Activated naive CD8-positive, alpha-beta T cell treated with anti-CD3 and anti-CD28 coated beads, Interleukin-2, amount 50 U/mL, for 24 hours (primary cell): ENCODE data around the gene TRPM6.
"Not testable (repeated sequence)": the region's sequence is repeated elsewhere in the genome, so short reads cannot be mapped to it uniquely, and the experiment has no call there.

Source experiments
- ATAC-seq: fragments of 150-1000 bp; cut with Tn5 transposase; one replicate; pipeline ENCODE4 v1.10.0; 2021
- DNase-seq: peaks from one replicate; pipeline ENCODE4 v3.0.0; 2021
- H3K27ac Mint-ChIP-seq: one replicate; pipeline ENCODE4 v1.8.0; 2021; ENCODE audit warnings: mild to moderate bottlenecking, mixed read lengths
- H3K27me3 Mint-ChIP-seq: one replicate; pipeline ENCODE4 v1.8.0; 2021; ENCODE audit warnings: mixed read lengths
- H3K36me3 Mint-ChIP-seq: one replicate; pipeline ENCODE4 v1.8.0; 2021; ENCODE audit warnings: low read depth, mixed read lengths
- H3K4me1 Mint-ChIP-seq: one replicate; pipeline ENCODE4 v1.8.0; 2021; ENCODE audit warnings: mixed read lengths
- H3K4me3 Mint-ChIP-seq: one replicate; pipeline ENCODE4 v1.8.0; 2021; ENCODE audit warnings: mild to moderate bottlenecking, moderate library complexity, mixed read lengths
- H3K9me3 Mint-ChIP-seq: one replicate; pipeline ENCODE4 v1.8.0; 2021; ENCODE audit warnings: mixed read lengths

TRPM6 gene

DNA sequence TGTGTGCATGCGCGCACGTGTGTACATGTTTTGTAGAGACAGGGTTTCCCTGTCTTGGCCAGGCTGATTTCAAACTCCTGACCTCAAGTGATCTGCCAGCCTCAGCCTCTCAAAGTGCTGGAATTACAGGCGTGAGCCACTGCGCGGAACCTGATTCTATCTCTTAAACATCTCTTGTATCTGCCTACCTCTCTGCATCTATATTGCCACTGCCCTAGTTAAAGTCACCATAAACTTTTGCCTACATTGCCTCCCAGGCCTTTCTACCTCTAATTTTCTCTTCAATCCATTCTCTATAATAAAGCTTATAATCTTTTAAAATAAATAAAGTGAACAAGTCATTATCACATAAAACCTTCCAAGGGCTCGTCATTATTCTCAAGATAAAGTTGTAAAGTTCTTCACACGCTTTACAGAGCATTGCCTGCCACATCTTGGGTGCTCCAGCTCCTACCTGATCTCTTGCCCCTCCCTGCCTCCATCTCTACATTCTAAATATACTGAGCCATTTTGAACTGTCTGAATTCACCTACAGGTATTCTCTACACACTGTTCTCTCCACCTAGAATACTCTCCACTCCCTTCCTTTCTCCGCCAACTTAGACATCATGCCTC, 15.0 kb downstream of the TRPM6 start:
- ATAC-seq (no peak), DNase-seq (no peak)
- H3K27me3 Mint-ChIP-seq: peaks cover 6% of the 10 kb centered on the region
- no peak overlapping the region for H3K4me3 Mint-ChIP-seq
- no peaks in the 10 kb centered on the region for H3K36me3 Mint-ChIP-seq
- no peak overlapping the region for H3K27ac Mint-ChIP-seq
- no peaks in the 10 kb centered on the region for H3K9me3 Mint-ChIP-seq
- H3K4me1 Mint-ChIP-seq: no peaks in the 10 kb centered on the region

DNA sequence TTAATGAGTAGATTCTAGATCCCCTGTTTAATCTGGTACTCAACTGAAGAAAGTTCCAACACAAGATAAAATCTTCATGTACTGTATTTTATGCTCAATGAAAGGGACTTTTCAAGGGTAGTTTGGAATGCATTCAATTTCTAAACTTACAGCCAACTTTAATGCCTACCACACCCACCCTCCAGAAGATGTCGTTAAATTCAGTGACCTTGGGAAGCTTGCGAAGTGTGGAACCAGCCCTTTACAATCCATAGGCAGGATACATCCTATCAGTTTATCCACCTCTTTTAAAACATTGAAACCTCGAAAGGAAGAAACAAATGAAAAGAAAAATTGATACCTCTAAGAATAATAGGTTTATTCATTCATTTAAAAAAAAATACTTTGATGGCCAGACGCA, 20.2 kb downstream of the TRPM6 start:
- Mint-ChIP-seq H3K27ac (no peak overlapping the region), H3K9me3 (no peaks in the 10 kb centered on the region), H3K27me3 (peaks cover 2% of the 10 kb centered on the region), H3K4me3 (no peak overlapping the region), H3K36me3 (no peaks in the 10 kb centered on the region), H3K4me1 (no peaks in the 10 kb centered on the region)
- no peak for DNase-seq
- no peak for ATAC-seq

DNA sequence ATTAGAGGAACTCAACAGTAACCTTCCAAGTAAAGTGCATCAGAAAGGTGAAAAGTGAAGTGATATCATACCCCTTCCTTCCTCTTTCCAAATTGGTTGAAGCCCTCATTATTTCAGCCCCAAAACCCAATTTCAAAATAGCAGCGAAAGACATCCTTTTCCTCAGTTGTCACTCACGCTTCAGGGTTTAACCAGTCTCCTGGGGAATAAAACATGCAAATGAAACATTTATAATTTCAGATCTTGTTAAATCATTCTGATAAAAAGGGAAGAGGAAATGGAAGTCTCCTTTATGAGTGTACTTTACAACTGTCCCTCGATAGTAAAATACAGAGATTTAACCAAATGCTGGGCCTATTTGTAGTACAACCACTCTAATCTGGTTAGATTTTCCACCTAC, 22.5 kb downstream of the TRPM6 start:
- Mint-ChIP-seq H3K27me3 (peaks cover 2% of the 10 kb centered on the region), H3K4me3 (no peak overlapping the region), H3K9me3 (no peaks in the 10 kb centered on the region), H3K4me1 (no peaks in the 10 kb centered on the region), H3K36me3 (no peaks in the 10 kb centered on the region), H3K27ac (no peak overlapping the region)
- DNase-seq (no peak), ATAC-seq (no peak)

DNA sequence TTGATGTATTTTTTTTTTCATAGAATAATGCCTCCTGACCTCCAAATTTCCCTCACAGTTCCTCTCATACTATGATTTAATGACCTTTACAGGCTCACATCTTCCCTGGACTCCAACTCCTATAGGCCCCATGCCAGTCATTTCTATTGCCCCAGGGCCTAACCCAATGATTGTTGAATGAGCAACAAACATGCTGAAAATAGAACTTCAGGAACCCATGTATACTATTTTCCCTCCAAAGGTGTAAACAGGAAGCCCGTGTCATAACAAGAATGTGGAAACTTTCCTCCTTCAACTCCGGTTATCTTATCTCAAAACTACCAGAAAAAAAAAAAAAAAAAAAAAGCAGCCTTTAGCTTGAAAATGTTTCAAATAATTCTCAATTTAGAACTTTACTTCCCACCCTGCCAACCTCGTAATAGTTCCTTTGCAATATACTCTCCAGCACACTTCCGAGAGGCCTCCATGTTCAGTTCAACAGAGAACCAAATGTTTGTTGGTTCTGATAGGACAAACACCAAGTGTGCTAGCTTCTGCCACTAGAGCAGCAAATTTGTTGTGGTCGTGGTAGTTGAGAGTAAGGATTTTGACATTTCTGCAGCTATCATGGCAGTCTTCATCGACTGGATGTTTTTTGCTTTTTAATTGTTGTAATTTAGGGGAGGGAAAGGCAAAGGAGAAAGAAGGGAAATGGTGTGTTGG, 25.8 kb downstream of the TRPM6 start:
- Mint-ChIP-seq H3K4me1 (no peaks in the 10 kb centered on the region), H3K27ac (no peak overlapping the region), H3K9me3 (no peaks in the 10 kb centered on the region), H3K27me3 (peaks cover 2% of the 10 kb centered on the region), H3K36me3 (no peaks in the 10 kb centered on the region), H3K4me3 (no peak overlapping the region)
- DNase-seq (no peak), ATAC-seq (no peak)

DNA sequence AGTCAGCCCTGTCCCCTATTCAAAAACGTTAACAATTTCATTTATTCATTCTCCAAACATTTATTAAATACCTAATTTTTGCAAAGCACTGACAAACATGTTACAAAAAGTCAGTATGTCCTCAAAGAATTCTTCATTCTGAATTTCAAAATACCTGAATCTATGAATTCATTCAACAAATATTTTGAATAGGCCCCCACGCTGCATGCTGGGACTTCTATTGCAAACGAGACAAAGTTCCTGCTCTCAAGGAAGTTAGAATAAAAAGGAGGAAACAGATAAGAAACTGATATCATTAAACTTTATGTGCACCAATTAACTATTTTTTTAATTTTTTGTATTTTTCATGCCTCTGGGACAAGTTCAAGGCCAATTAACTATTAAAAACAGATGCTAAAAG, 26.6 kb downstream of the TRPM6 start:
- Mint-ChIP-seq H3K4me1 (no peaks in the 10 kb centered on the region), H3K36me3 (no peaks in the 10 kb centered on the region), H3K4me3 (no peak overlapping the region), H3K9me3 (no peaks in the 10 kb centered on the region), H3K27me3 (peaks cover 3% of the 10 kb centered on the region), H3K27ac (no peak overlapping the region)
- ATAC-seq (no peak), DNase-seq (no peak)

DNA sequence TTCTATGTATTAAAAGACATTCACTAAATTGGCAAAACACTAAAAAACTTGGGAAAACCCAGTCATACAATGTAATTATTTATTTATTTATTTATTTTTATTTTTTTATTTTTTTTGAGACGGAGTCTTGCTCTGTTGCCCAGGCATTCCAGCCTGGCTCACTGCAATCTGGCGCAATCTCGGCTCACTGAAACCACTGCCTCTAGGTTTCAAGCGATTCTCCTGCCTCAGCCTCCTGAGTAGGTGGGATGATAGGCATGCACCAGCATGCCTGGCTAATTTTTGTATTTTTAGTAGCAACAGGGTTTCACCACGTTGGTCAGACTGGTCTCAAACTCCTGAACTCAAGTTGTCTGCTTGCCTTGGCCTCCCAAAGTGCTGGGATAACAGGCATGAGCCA, 27.5 kb downstream of the TRPM6 start:
- not testable (repeated sequence) for DNase-seq, H3K27me3 Mint-ChIP-seq, H3K4me3 Mint-ChIP-seq, H3K27ac Mint-ChIP-seq, H3K4me1 Mint-ChIP-seq, H3K9me3 Mint-ChIP-seq, ATAC-seq, H3K36me3 Mint-ChIP-seq

DNA sequence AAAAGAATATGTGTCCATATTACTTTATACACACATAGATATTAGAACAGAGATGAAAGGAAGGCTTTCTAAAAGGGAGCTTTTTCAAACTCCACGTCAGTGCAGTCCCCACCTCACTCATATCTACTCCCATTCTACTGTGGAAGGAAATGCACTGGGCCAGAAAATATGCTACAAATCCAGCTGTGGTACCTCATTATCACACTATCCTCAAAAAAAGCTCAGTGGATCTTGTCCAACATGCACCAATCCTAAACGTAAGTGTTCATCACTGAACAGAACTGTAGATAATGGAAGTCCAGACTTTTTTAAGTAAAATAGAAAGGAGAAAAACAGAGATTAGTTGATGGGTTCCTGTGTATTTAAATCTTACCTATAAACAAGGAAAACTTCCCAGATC, 27.9 kb downstream of the TRPM6 start:
- H3K9me3 Mint-ChIP-seq: no peaks in the 10 kb centered on the region
- no peaks in the 10 kb centered on the region for H3K36me3 Mint-ChIP-seq
- H3K4me1 Mint-ChIP-seq: no peaks in the 10 kb centered on the region
- ATAC-seq: no peak
- no peak for DNase-seq
- H3K4me3 Mint-ChIP-seq: no peak overlapping the region
- peaks cover 3% of the 10 kb centered on the region for H3K27me3 Mint-ChIP-seq
- no peak overlapping the region for H3K27ac Mint-ChIP-seq

DNA sequence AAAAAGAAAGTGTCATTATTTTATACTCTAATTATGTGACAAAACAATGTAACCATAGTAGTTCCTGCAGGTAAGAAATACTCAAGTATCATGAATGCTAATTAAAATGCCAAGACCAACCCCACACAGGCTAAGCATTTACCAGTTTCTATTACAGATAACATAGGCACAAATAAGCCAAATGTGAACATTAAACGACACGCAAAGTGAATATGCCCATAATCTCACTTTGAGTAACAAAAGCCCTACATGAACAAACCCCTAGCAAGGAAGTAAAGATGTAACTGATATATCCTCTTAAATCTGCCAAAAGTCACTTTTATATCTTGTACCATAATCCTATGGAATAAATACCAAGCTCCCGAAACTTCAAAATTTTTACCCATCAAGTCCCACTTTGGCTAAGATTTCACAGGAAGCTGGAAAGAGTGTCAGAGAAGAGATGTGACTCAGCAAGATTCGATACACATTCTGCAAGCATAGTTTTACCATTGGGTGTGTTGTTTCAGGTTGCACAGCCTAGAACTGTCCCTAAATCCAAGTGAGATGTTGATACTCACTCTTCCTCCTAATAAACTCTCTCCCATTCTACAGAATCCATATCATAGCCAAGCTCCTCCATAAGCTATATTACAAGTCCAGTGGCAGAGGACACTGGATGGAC, 28.8 kb downstream of the TRPM6 start:
- DNase-seq (no peak), ATAC-seq (no peak)
- no peaks in the 10 kb centered on the region for H3K36me3 Mint-ChIP-seq
- peaks cover 2% of the 10 kb centered on the region for H3K27me3 Mint-ChIP-seq
- no peak overlapping the region for H3K4me3 Mint-ChIP-seq
- no peaks in the 10 kb centered on the region for H3K9me3 Mint-ChIP-seq
- H3K27ac Mint-ChIP-seq: no peak overlapping the region
- H3K4me1 Mint-ChIP-seq: no peaks in the 10 kb centered on the region

DNA sequence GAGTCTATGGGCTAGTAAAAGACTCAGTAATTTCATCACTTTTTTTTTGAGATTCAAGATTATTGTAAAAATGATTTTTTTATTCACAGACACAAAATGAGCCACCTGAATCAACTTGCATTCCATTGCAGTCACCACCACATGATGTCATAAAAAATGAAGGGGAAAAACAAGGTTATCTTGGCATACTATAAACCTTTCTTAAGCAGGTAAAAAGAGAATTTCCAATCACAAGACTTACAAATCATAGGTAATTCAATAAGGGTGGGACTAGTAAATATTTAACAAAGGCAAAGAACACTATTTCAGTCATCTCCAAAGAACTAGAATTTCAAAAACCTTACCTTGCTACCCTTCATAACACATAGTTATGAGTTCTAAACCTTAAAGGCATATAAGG, 30.7 kb downstream of the TRPM6 start:
- Mint-ChIP-seq H3K9me3 (no peaks in the 10 kb centered on the region), H3K4me3 (no peak overlapping the region), H3K27me3 (peaks cover 2% of the 10 kb centered on the region), H3K27ac (no peak overlapping the region), H3K36me3 (no peaks in the 10 kb centered on the region), H3K4me1 (no peaks in the 10 kb centered on the region)
- DNase-seq (no peak), ATAC-seq (no peak)

DNA sequence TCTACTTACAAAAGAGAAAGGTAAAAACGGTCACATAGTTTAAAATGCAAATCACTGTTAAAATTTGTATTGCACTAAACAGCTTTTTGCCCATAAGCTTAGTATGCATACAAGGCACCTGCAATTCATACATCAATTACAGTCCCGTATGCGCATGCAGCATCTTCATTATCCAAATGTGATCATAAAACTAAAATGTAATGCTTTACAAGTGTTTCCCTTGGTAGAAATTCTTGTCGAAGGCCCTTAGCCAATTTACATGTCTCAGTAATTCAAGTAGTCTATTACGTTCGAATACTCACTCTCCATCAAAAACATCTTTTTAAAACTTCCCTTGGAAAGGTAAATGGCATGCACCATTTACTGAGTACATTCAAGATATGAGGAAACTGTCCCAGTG, 32.6 kb downstream of the TRPM6 start:
- H3K9me3 Mint-ChIP-seq: no peaks in the 10 kb centered on the region
- H3K36me3 Mint-ChIP-seq: no peaks in the 10 kb centered on the region
- no peak for DNase-seq
- ATAC-seq: no peak
- H3K4me1 Mint-ChIP-seq: no peaks in the 10 kb centered on the region
- no peak overlapping the region for H3K27ac Mint-ChIP-seq
- H3K4me3 Mint-ChIP-seq: no peak overlapping the region
- H3K27me3 Mint-ChIP-seq: peaks cover 2% of the 10 kb centered on the region

DNA sequence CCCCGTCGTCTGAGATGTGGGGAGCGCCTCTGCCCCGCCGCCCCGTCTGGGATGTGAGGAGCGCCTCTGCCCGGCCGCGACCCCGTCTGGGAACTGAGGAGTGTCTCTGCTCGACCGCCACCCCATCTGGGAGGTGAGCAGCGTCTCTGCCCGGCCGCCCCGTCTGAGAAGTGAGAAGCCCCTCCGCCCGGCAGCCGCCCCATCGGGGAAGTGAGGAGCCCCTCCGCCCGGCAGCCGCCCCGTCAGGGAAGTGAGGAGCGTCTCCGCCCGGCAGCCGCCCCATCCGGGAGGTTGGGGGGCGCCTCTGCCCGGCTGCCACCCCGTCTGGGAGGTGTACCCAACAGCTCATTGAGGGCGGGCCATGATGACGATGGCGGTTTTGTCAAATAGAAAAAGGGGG, 34.7 kb downstream of the TRPM6 start:
- not testable (repeated sequence) for H3K27ac Mint-ChIP-seq, H3K4me3 Mint-ChIP-seq, DNase-seq, H3K36me3 Mint-ChIP-seq, H3K4me1 Mint-ChIP-seq, H3K9me3 Mint-ChIP-seq, ATAC-seq, H3K27me3 Mint-ChIP-seq

DNA sequence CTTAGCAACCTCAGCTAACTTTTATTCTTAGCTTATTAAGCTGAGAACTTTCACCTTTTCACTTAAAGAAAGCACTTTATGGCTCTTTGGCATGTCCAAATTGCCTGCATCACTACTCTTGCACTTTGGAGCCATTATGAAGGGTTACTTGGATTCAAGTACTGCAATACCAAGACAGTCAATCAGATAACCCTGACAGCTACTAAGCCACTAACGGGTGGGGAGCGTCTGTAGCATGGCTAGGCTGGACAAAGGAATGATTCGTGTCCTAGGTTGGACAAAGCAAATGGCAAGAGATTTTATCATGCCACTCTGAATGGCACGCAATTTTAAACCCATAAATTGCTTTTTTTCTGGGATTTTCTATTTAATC, 39.6 kb downstream of the TRPM6 start:
- DNase-seq: no peak
- Mint-ChIP-seq H3K27me3 (no peaks in the 10 kb centered on the region), H3K36me3 (no peaks in the 10 kb centered on the region), H3K4me3 (no peak overlapping the region), H3K4me1 (no peaks in the 10 kb centered on the region), H3K9me3 (no peaks in the 10 kb centered on the region), H3K27ac (no peak overlapping the region)
- no peak for ATAC-seq

DNA sequence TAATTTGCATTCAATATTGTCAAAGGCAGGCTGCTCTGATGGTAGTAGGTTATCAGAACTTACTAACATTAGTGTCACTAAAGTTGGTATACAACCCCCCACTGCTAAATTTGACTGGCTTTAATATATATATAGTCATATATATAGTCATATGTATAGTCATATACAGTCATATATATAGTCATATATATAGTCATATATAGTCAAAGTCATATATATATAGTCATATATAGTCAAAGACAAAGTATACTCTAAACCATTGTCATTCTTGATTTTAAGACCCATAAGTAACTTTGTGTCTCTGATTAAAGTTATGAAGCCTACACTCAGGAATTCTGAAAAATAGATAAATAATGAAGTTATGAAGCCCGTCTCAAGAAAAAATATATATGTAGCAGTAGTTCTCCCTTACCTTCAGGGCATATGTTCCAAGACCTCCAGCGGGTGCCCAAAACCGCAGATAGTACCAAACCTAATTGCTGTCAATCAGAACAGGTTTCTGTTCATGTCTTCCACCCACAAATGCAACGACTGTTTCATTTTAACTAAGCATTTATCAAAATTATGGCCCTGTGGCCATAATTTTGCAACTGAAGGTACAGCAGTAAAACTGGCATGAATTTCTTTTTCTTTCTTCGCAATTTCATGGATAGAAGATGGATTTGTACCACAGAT, 40.1 kb downstream of the TRPM6 start:
- Mint-ChIP-seq H3K9me3 (no peaks in the 10 kb centered on the region), H3K27ac (no peak overlapping the region), H3K4me1 (no peaks in the 10 kb centered on the region), H3K4me3 (no peak overlapping the region), H3K27me3 (no peaks in the 10 kb centered on the region), H3K36me3 (no peaks in the 10 kb centered on the region)
- ATAC-seq (no peak), DNase-seq (no peak)

DNA sequence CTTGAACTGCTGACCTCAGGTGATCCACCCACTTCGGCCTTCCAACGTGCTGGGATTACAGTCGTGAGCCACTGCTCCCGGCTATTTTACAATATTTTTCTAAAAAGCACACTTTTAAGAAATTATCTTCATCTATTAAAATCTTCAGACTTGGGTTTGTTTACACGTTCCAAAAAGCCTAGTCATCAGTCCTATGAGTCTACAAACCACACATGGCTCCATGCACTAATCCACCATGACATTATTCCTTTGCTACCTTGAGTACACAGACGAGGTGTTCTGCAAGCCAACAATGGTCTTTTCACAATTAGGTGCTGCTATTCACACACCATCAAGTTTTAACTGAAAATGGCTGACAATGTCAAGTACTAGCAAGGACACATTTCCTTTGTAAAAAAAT, 41.0 kb downstream of the TRPM6 start:
- no peak overlapping the region for H3K27ac Mint-ChIP-seq
- H3K36me3 Mint-ChIP-seq: no peaks in the 10 kb centered on the region
- no peaks in the 10 kb centered on the region for H3K4me1 Mint-ChIP-seq
- no peak overlapping the region for H3K4me3 Mint-ChIP-seq
- no peak for DNase-seq
- ATAC-seq: no peak
- no peaks in the 10 kb centered on the region for H3K27me3 Mint-ChIP-seq
- H3K9me3 Mint-ChIP-seq: no peaks in the 10 kb centered on the region

DNA sequence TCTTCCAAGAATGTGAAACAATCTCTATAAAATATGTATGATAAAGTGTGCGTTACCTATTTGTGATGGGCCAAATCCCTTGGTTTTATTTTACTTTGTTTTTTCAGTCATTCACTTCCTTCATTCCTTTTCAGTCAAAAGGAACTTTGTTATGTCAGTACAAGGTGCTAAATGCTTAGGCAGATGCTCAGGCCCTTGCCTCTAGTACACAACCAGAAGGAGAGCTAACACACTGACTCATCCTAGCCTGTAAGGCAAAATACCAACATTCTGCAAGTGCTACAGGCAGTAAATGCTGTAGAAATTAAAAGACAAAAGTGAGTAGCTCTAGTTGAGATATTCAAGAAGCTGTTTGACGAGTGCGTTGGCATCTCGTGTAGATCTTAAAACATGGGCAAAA, 49.4 kb downstream of the TRPM6 start:
- ATAC-seq (no peak), DNase-seq (no peak)
- Mint-ChIP-seq H3K27ac (no peak overlapping the region), H3K36me3 (no peaks in the 10 kb centered on the region), H3K4me1 (no peaks in the 10 kb centered on the region), H3K27me3 (peaks cover 4% of the 10 kb centered on the region), H3K9me3 (no peaks in the 10 kb centered on the region), H3K4me3 (no peak overlapping the region)
